Measurements from ENCODE around the gene SLC1A3.

Gene SLC1A3

GRCh38 chr5:36599986-36600779 lies 6.2 kb upstream of the SLC1A3 start:
- DNase-seq (ENCODE audit: low read depth in 2 of 2): no peak

GRCh38 chr5:36600917-36601527 lies 5.4 kb upstream of the SLC1A3 start:
- no peak for DNase-seq (ENCODE audit: low read depth in 2 of 2)

- no peak for DNase-seq (ENCODE audit: low read depth in 2 of 2)
These were observed 3.6 kb upstream of the SLC1A3 start for GRCh38 chr5:36602704-36603321.

GRCh38 chr5:36605241-36605640 lies 1.2 kb upstream of the SLC1A3 start:
- no peak for DNase-seq (ENCODE audit: low read depth in 2 of 2)

- no peak for DNase-seq (ENCODE audit: low read depth in 2 of 2)
These were observed 374 bp upstream of the SLC1A3 start for GRCh38 chr5:36606036-36606427.

- no peak for DNase-seq (ENCODE audit: low read depth in 2 of 2)
These were observed 737 bp downstream of the SLC1A3 start for GRCh38 chr5:36607114-36607571.

- no peak for DNase-seq (ENCODE audit: low read depth in 2 of 2)
These were observed 1.7 kb downstream of the SLC1A3 start for GRCh38 chr5:36607838-36608783.

- no peak for DNase-seq (ENCODE audit: low read depth in 2 of 2)
These were observed 4.2 kb downstream of the SLC1A3 start for GRCh38 chr5:36610621-36611020.

- no peak for DNase-seq (ENCODE audit: low read depth in 2 of 2)
These were observed 5.3 kb downstream of the SLC1A3 start for GRCh38 chr5:36611520-36612274.

- DNase-seq (ENCODE audit: low read depth in 2 of 2): no peak
These were observed 6.8 kb downstream of the SLC1A3 start for GRCh38 chr5:36613241-36613640.

GRCh38 chr5:36613771-36614656 lies 7.6 kb downstream of the SLC1A3 start:
- no peak for DNase-seq (ENCODE audit: low read depth in 2 of 2)

- DNase-seq (ENCODE audit: low read depth in 2 of 2): no peak
These were observed 8.4 kb downstream of the SLC1A3 start for GRCh38 chr5:36614657-36615308.

GRCh38 chr5:36619012-36619635 lies 12.7 kb downstream of the SLC1A3 start:
- no peak for DNase-seq (ENCODE audit: low read depth in 2 of 2)

GRCh38 chr5:36621985-36622384 lies 15.6 kb downstream of the SLC1A3 start:
- no peak for DNase-seq (ENCODE audit: low read depth in 2 of 2)

- DNase-seq (ENCODE audit: low read depth in 2 of 2): no peak
These were observed 17.4 kb downstream of the SLC1A3 start for GRCh38 chr5:36623832-36624231.

GRCh38 chr5:36624277-36624676 lies 17.9 kb downstream of the SLC1A3 start:
- DNase-seq (ENCODE audit: low read depth in 2 of 2): no peak

- no peak for DNase-seq (ENCODE audit: low read depth in 2 of 2)
These were observed 22.3 kb downstream of the SLC1A3 start for GRCh38 chr5:36628695-36629094.

GRCh38 chr5:36629729-36630128 lies 23.3 kb downstream of the SLC1A3 start:
- DNase-seq (ENCODE audit: low read depth in 2 of 2): no peak

Data from stimulated activated CD4-positive, alpha-beta T cell treated with anti-CD3 and anti-CD28 coated beads, Interleukin-15, amount 100 ng/mL, for 48 hours (primary cell).